Measurements from ENCODE around the gene STK32C.

STK32C gene

GRCh38 chr10:132176623-132177500 is 130.9 kb downstream of the STK32C start:
- DNase-seq = no peak

GRCh38 chr10:132175907-132176581 is 131.7 kb downstream of the STK32C start:
- no peak for DNase-seq

GRCh38 chr10:132175408-132175807 is 132.3 kb downstream of the STK32C start:
- no peak for DNase-seq

GRCh38 chr10:132174237-132174636 is 133.5 kb downstream of the STK32C start:
- DNase-seq = no peak

- no peak for DNase-seq
Measured at GRCh38 chr10:132173185-132173584, 134.6 kb downstream of the STK32C start.

- no peak for DNase-seq
Measured at GRCh38 chr10:132172091-132173066, 135.4 kb downstream of the STK32C start.

GRCh38 chr10:132170561-132171361 is 137.0 kb downstream of the STK32C start:
- DNase-seq = no peak

GRCh38 chr10:132169766-132170560 is 137.8 kb downstream of the STK32C start:
- no peak for DNase-seq

- DNase-seq = no peak
Measured at GRCh38 chr10:132169031-132169765, 138.6 kb downstream of the STK32C start.

GRCh38 chr10:132168571-132169030 is 139.1 kb downstream of the STK32C start:
- DNase-seq = no peak

GRCh38 chr10:132167976-132168375 is 139.8 kb downstream of the STK32C start:
- no peak for DNase-seq

- DNase-seq = no peak
Measured at GRCh38 chr10:132167041-132167674, 140.6 kb downstream of the STK32C start.

GRCh38 chr10:132166216-132166950 is 141.4 kb downstream of the STK32C start:
- DNase-seq = no peak

- DNase-seq = no peak
Measured at GRCh38 chr10:132165416-132165980, 142.3 kb downstream of the STK32C start.

GRCh38 chr10:132164761-132165278 is 142.9 kb downstream of the STK32C start:
- DNase-seq = no peak

GRCh38 chr10:132163826-132164515 is 143.8 kb downstream of the STK32C start:
- DNase-seq = no peak

- DNase-seq = peak; percentile 26 to 71
Measured at GRCh38 chr10:132163278-132163765, 144.4 kb downstream of the STK32C start.

All from CD4-positive, alpha-beta T cell treated with Interleukin-1 beta for 1 hour (primary cell).